Hematopoietic multipotent progenitor cell treated with erythropoietin and hydrocortisone succinate and interleukin-3 and kit ligand, for 17 days (in vitro differentiated cells): Measurements from ENCODE around the gene CABP2.

Experiments used
- DNase-seq: peaks from one replicate; pipeline ENCODE4 v3.0.0-alpha.2; 2015; ENCODE audit warnings: low spot score

The CABP2 gene

GRCh38 chr11:67507864-67508485 is 15.3 kb downstream of the CABP2 start, which contains the start of gene CDK2AP2:
Gene CDK2AP2 (minus strand): TSS chr11:67508162. CDS start chr11:67508082, 80 bp downstream.
- DNase-seq = peak; percentile 97

- DNase-seq = no peak
These were observed 15.9 kb downstream of the CABP2 start for GRCh38 chr11:67507242-67507863.

- no peak for DNase-seq
These were observed 16.7 kb downstream of the CABP2 start for GRCh38 chr11:67506426-67507051.

GRCh38 chr11:67505605-67506396 is 17.4 kb downstream of the CABP2 start:
- peak; percentile 90 for DNase-seq

- DNase-seq = no peak
These were observed 18.2 kb downstream of the CABP2 start, which contains the start of gene PITPNM1 for GRCh38 chr11:67504950-67505581. Gene PITPNM1 (minus strand): TSS chr11:67505363. CDS start chr11:67504180, 1,183 bp downstream.

GRCh38 chr11:67504005-67504949 is 19.0 kb downstream of the CABP2 start:
- DNase-seq = no peak

GRCh38 chr11:67503119-67504004 is 19.9 kb downstream of the CABP2 start:
- DNase-seq = no peak

GRCh38 chr11:67502328-67502979 is 20.8 kb downstream of the CABP2 start:
- DNase-seq = no peak

- no peak for DNase-seq
These were observed 21.4 kb downstream of the CABP2 start for GRCh38 chr11:67501854-67502253.

- no peak for DNase-seq
These were observed 22.2 kb downstream of the CABP2 start for GRCh38 chr11:67500831-67501715.

GRCh38 chr11:67500484-67500821 is 22.8 kb downstream of the CABP2 start:
- no peak for DNase-seq

- no peak for DNase-seq
These were observed 23.3 kb downstream of the CABP2 start for GRCh38 chr11:67499808-67500483.

GRCh38 chr11:67498544-67498972 is 24.7 kb downstream of the CABP2 start:
- DNase-seq = no peak

- no peak for DNase-seq
These were observed 25.5 kb downstream of the CABP2 start for GRCh38 chr11:67497656-67498291.

GRCh38 chr11:67496113-67496512 is 27.1 kb downstream of the CABP2 start:
- no peak for DNase-seq

GRCh38 chr11:67495234-67496005 is 27.8 kb downstream of the CABP2 start:
- no peak for DNase-seq
